SK-N-MC (cell line): ENCODE data around the gene MRPS9.

ENCODE experiments used
- EZH2 ChIP-seq: fragments of 200-600 bp; sonication (generic); IDR thresholded peaks from one replicate; pipeline ENCODE4 v1.6.1; 2017; ENCODE audit warnings: antibody characterized with exemption
- POLR2AphosphoS5 ChIP-seq: IDR thresholded peaks from 2 replicates; pipeline ENCODE4 v1.6.1; 2012; ENCODE audit warnings: mild to moderate bottlenecking, low read depth, low read length, borderline replicate concordance

GRCh38 chr2:105135436-105135835, 97.6 kb downstream of the MRPS9 start:
- no peak for TF ChIP-seq POLR2AphosphoS5
- no peak for TF ChIP-seq EZH2
